Endothelial cell of umbilical vein (primary cell): Measurements from ENCODE around the gene PLA2G4C. TPM values are rescaled to one million over a fixed set of nuclear protein-coding genes. Genes with fewer than 3 reads are reported as not detected.

ENCODE experiments used
- BruUV-seq: library from RNA; stranded (reverse); fragments of 400-500 nt; replicated peaks from 2 replicates; lab custom pipeline; 2021; lab: Mats Ljungman, UMichigan
- CTCF ChIA-PET: fragments of 300-600, 350-600 bp; sonication (Branson Sonifier 250); formaldehyde crosslinking; loops from one replicate; lab custom pipeline; 2021; ENCODE audit warnings: antibody characterized with exemption, inconsistent platforms; lab: Charles Lee
- POLR2A ChIA-PET: fragments of 300-600, 350-600 bp; sonication (Branson Sonifier 250); formaldehyde crosslinking; loops from one replicate; lab custom pipeline; 2021; ENCODE audit warnings: antibody characterized with exemption, inconsistent platforms; lab: Charles Lee
- DNase-seq: peaks from one replicate; pipeline ENCODE4 v3.0.0-alpha.2; 2011; ENCODE audit warnings: low read depth, low spot score
- FAIRE-seq: peaks from 2 replicates; lab custom pipeline; 2011; peaks lifted over from hg19 to GRCh38; lab: Jason Lieb, UNC
- H2AFZ ChIP-seq: 2 replicates; pipeline ENCODE4 v1.6.0; 2012; ENCODE audit warnings: low read depth, low read length, control low read depth, inconsistent platforms
- H3K27ac ChIP-seq: 2 replicates; pipeline ENCODE4 v1.5.1; 2011; ENCODE audit warnings: low read depth, mild to moderate bottlenecking, control low read depth, low read length, moderate library complexity; ENCODE audit not compliant: insufficient read depth
- H3K27me3 ChIP-seq, 2 experiments: 2 replicates each; pipeline versions ENCODE4 v1.6.0 to v1.6.1; 2011; ENCODE audit warnings: low read length in 2 of 2, mixed read lengths in 1 of 2; ENCODE audit not compliant: control insufficient read depth in 2 of 2, insufficient read depth in 2 of 2
- H3K36me3 ChIP-seq, 2 experiments: 2 replicates in 1 of 2; 3 replicates in 1 of 2; pipeline ENCODE4 v1.5.1; 2011; ENCODE audit warnings: low read length in 2 of 2, mild to moderate bottlenecking in 1 of 2, moderate library complexity in 1 of 2; ENCODE audit not compliant: control insufficient read depth in 2 of 2, insufficient read depth in 2 of 2; ENCODE audit errors: extremely low read depth in 1 of 2
- H3K4me1 ChIP-seq: 3 replicates; pipeline ENCODE4 v1.5.1; 2011; ENCODE audit warnings: mild to moderate bottlenecking, low read length; ENCODE audit not compliant: control insufficient read depth, insufficient read depth; ENCODE audit errors: extremely low read depth
- H3K4me2 ChIP-seq: 2 replicates; pipeline ENCODE4 v1.6.1; 2011; ENCODE audit warnings: low read length, control low read depth, mixed read lengths; ENCODE audit not compliant: insufficient read depth
- H3K4me3 ChIP-seq, 3 experiments: fragments of 200-600 bp in 1 of 3; sonication (generic), shearing (Covaris generic) in 1 of 3; replicated peaks in 1 of 3; 2 replicates each; pipeline ENCODE4 v1.5.1; 2011 to 2016; ENCODE audit warnings: control low read depth in 3 of 3, low read length in 3 of 3, mild to moderate bottlenecking in 2 of 3, inconsistent platforms in 1 of 3, low read depth in 1 of 3, moderate library complexity in 1 of 3; ENCODE audit not compliant: insufficient read depth in 1 of 3
- H3K79me2 ChIP-seq: 2 replicates; pipeline ENCODE4 v1.6.0; 2012; ENCODE audit warnings: low read length, inconsistent platforms; ENCODE audit not compliant: control insufficient read depth, insufficient read depth
- H3K9ac ChIP-seq: replicated peaks from 2 replicates; pipeline ENCODE3; 2011; ENCODE audit warnings: low read length, control low read depth; ENCODE audit not compliant: insufficient read depth; ENCODE audit errors: extremely low read depth
- H3K9me1 ChIP-seq: replicated peaks from 3 replicates; pipeline ENCODE4 v1.6.0; 2011; ENCODE audit warnings: mild to moderate bottlenecking, low read length; ENCODE audit not compliant: control insufficient read depth, insufficient read depth; ENCODE audit errors: extremely low read depth
- H3K9me3 ChIP-seq: replicated peaks from 2 replicates; pipeline ENCODE4 v1.5.1; 2012; ENCODE audit warnings: low read length, inconsistent platforms; ENCODE audit not compliant: control insufficient read depth, insufficient read depth
- H4K20me1 ChIP-seq: replicated peaks from 2 replicates; pipeline ENCODE3; 2011; ENCODE audit warnings: mild to moderate bottlenecking, low read length; ENCODE audit not compliant: control insufficient read depth, insufficient read depth; ENCODE audit errors: extremely low read depth
- CTCF ChIP-seq, 2 donors: IDR thresholded peaks; 1 replicate in 1 of 2; 2 replicates in 1 of 2; pipeline ENCODE4 v1.5.1; 2011; ENCODE audit warnings: low read length in 2 of 2, mild to moderate bottlenecking in 2 of 2, moderate library complexity in 2 of 2, control low read depth in 1 of 2, inconsistent platforms in 1 of 2, low read depth in 1 of 2; ENCODE audit not compliant: insufficient read depth in 1 of 2; ENCODE audit errors: extremely low read depth in 1 of 2
- EZH2 ChIP-seq: IDR thresholded peaks from 2 replicates; pipeline ENCODE4 v1.6.1; 2012; ENCODE audit warnings: borderline replicate concordance, low read depth, mild to moderate bottlenecking, moderate library complexity, low read length, inconsistent platforms; ENCODE audit not compliant: severe bottlenecking
- FOS ChIP-seq: IDR thresholded peaks from 2 replicates; pipeline ENCODE4 v1.6.1; 2011; ENCODE audit warnings: mild to moderate bottlenecking, low read length, moderate library complexity, borderline replicate concordance; ENCODE audit not compliant: insufficient read depth
- GATA2 ChIP-seq: IDR thresholded peaks from 2 replicates; pipeline ENCODE4 v1.7.0; 2011; ENCODE audit warnings: low read depth, mild to moderate bottlenecking, moderate library complexity, mixed read lengths, low read length; ENCODE audit not compliant: insufficient read length, insufficient read depth
- JUN ChIP-seq: IDR thresholded peaks from 2 replicates; pipeline ENCODE4 v1.6.1; 2011; ENCODE audit warnings: borderline replicate concordance, low read depth; ENCODE audit not compliant: insufficient read length, insufficient read depth
- MAX ChIP-seq: IDR thresholded peaks from 2 replicates; pipeline ENCODE4 v1.6.1; 2011; ENCODE audit not compliant: insufficient read depth, insufficient read length
- POLR2A ChIP-seq: IDR thresholded peaks from 2 replicates; pipeline ENCODE4 v1.6.1; 2012; ENCODE audit warnings: low read depth, mild to moderate bottlenecking, control low read depth, low read length
- POLR2AphosphoS5 ChIP-seq: IDR thresholded peaks from 2 replicates; pipeline ENCODE4 v1.6.1; 2012; ENCODE audit warnings: low read depth, mild to moderate bottlenecking, control low read depth, low read length, moderate library complexity; ENCODE audit not compliant: insufficient read depth
- dilution Hi-C: fragments of 300-500 bp; cut with MboI; formaldehyde crosslinking; loops from one replicate; pipeline ENCODE4 v1.15.0; 2019; ENCODE audit warnings: low sequenced_read_pairs; ENCODE audit not compliant: extremely low pct_ligation_motif_present
- intact Hi-C: fragments of 100-400 bp; cut with micrococcal nuclease; formaldehyde crosslinking; loops from one replicate; pipeline ENCODE4 v1.10.0; 2022
- polyA plus RNA-seq, 4 experiments: library from polyadenylated mRNA; depleted of rRNA in 3 of 4; stranded (reverse) in 3 of 4; unstranded in 1 of 4; fragments of >200 nt; gene quantifications; 2 replicates each; pipeline versions ENCODE4 v1.2.1 to v1.2.3, GENCODE V29; 2011 to 2012; ENCODE audit warnings: missing spikeins in 1 of 4
- total RNA-seq: library from RNA; stranded (reverse); gene quantifications from 2 replicates; pipeline ENCODE4 v1.2.3, GENCODE V29; 2021

PLA2G4C gene
- total and polyA plus RNA-seq, 2 donors (not counting 3 experiments of a cell fraction or from before 2014, with no cell fraction given) = 53.1 to 63.4 TPM

GRCh38 chr19:48102870-48103751 lies 7.5 kb downstream of the PLA2G4C start:
- dilution Hi-C loops = no loop called here
- Histone ChIP-seq H3K27me3 (no peaks in the 10 kb centered on the region), H3K4me1 (peaks cover 7% of the 10 kb centered on the region), H3K4me3 (no peak overlapping the region), H3K79me2 (no peaks in the 10 kb centered on the region), H3K9me3 (no peaks in the 10 kb centered on the region), H2AFZ (no peak overlapping the region), H3K36me3 (no peaks in the 10 kb centered on the region), H3K9me1 (no peaks in the 10 kb centered on the region), H3K9ac (no peak overlapping the region), H4K20me1 (no peaks in the 10 kb centered on the region), H3K4me2 (no peak overlapping the region), H3K27ac (no peak overlapping the region)
- FAIRE-seq (peak; percentile 74), DNase-seq (peak; percentile 43)
- ChIA-PET CTCF (interaction anchor here (0.8 to 12.8 kb wide), 8 partner anchors 22 to 230 kb away, joined by 3 to 229 read pairs (median 9); no protein-coding TSS in a partner anchor), POLR2A (no interaction called here)
- TF ChIP-seq GATA2 = no peak
- no peak for TF ChIP-seq POLR2AphosphoS5
- no peak for TF ChIP-seq FOS
- no peak for TF ChIP-seq POLR2A
- TF ChIP-seq CTCF (IDR thresholded peaks at IDR 0.05; ENCODE audit: extremely low read depth in 1 of 2, insufficient read depth in 1 of 2, low read depth in 1 of 2, low read length in 2 of 2) = peak; percentile 74 to 81
- TF ChIP-seq JUN = no peak
- no peak for TF ChIP-seq MAX
- no peak for TF ChIP-seq EZH2
- no TSS peak for BruUV-seq
- intact Hi-C loops = no loop called here
